Measurements from ENCODE around the gene GABPB2. TPM values are rescaled to one million over a fixed set of nuclear protein-coding genes. Genes with fewer than 3 reads are reported as not detected.
A peak's percentile ranks its signal among the peaks of the same experiment; 100 is the strongest.

The GABPB2 gene
- polyA plus RNA-seq, 2 donors: 4.2 to 6.3 TPM

DNA sequence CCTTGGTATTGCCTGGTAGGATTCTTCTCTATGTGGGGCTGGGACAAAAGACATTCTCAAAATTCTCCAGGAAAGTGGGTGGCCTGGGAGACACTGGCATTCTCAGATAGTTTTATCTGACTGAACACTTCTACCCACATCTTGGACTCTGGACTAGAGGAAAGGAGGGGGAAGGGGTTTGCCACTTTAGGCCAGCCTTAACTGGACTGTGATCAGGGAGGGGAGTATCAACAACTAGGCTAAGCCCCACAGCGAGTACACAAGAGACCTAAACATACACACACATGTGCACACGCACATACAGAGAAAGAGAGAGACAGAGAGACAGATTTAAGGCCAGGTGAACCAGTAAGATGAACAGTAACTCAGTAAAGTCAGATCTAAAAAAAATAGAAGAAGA lies 77.1 kb downstream of the GABPB2 start:
- Histone ChIP-seq H3K4me3 (ENCODE audit: low read depth in 1 of 2, low read length in 2 of 2) (no peak overlapping the region), H3K9me3 (ENCODE audit: control insufficient read depth in 2 of 2, insufficient read depth in 1 of 2, low read depth in 1 of 2, low read length in 1 of 2) (no peaks in the 10 kb centered on the region), H3K36me3 (ENCODE audit: control insufficient read depth in 2 of 2, insufficient read depth in 2 of 2, low read length in 1 of 2) (no peaks in the 10 kb centered on the region), H3K4me1 (ENCODE audit: control insufficient read depth in 2 of 2, insufficient read depth in 2 of 2, low read length in 1 of 2) (peaks cover 0 to 11% of the 10 kb centered on the region in 2 donors), H3K27ac (ENCODE audit: low read depth in 2 of 2, low read length in 1 of 2) (peak overlapping the region in 1 of 2 donors; percentile 89), H3K27me3 (ENCODE audit: control insufficient read depth in 1 of 2, insufficient read depth in 2 of 2, low read length in 2 of 2) (no peaks in the 10 kb centered on the region)
- 91 to 95% methylated on average over 2 of the region's 2 CpGs for WGBS, 2 donors

DNA sequence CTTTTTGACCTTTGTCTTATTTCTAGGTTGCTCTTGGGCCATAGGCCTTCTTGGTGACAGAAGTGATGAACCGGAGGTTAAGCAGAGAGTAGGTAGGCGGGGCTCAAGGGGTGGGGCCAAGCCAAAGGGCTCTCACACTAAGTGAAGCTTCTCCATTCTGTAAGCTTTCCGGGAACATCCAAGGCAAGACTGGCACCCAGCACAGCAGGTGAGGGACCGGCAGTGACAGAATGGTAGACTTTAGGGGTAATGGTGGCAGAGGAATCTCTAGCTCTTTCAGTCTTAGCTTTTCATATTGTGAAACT lies 85.9 kb downstream of the GABPB2 start, which contains the start of gene TNFAIP8L2:
Gene TNFAIP8L2, plus strand, starts transcription at position 135 of the 305 bp plus-strand sequence. CDS start 2,049 bp downstream, outside the sequence.
- H3K27ac ChIP-seq (ENCODE audit: low read depth in 2 of 2, low read length in 1 of 2): peak within 1 kb of the TSS; percentile 11 to 44
- H3K9me3 ChIP-seq (ENCODE audit: control insufficient read depth in 2 of 2, insufficient read depth in 1 of 2, low read depth in 1 of 2, low read length in 1 of 2): no peaks in the 10 kb centered on the region
- 40 to 44% methylated on average over 4 of the region's 4 CpGs for WGBS, 2 donors
- H3K4me3 ChIP-seq (ENCODE audit: low read depth in 1 of 2, low read length in 2 of 2): peak within 1 kb of the TSS in 1 of 2 donors; percentile 20
- peaks cover 9 to 11% of the 10 kb centered on the region in 2 donors for H3K36me3 ChIP-seq (ENCODE audit: control insufficient read depth in 2 of 2, insufficient read depth in 2 of 2, low read length in 1 of 2)
- H3K4me1 ChIP-seq (ENCODE audit: control insufficient read depth in 2 of 2, insufficient read depth in 2 of 2, low read length in 1 of 2): no peaks in the 10 kb centered on the region
- H3K27me3 ChIP-seq (ENCODE audit: control insufficient read depth in 1 of 2, insufficient read depth in 2 of 2, low read length in 2 of 2): no peaks in the 10 kb centered on the region

DNA sequence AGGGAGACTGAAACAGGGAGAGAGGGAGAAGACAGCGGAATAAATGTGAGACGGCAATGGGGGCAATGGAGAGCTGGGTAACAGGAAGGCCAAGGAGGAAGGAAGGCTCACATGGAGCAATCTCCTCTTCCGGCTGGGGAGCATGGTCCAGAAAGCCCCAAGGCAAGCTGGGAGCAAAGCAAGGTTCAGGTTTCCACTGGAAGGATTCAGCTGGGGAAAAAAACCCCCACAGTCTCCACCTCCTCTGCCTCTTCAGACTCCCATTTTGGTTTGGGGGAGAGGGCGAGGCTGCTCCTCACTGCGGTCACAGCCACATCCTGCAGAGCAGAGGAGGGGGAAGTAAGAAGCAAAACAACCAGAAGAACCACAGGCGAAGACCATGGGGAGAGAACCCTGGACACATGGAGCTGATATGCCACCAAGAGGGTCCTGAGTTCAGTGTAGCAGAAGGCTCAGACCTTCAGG lies 86.5 kb downstream of the GABPB2 start:
- WGBS, 2 donors: 74 to 77% methylated on average over 6 of the region's 6 CpGs
- Histone ChIP-seq H3K36me3 (ENCODE audit: control insufficient read depth in 2 of 2, insufficient read depth in 2 of 2, low read length in 1 of 2) (peaks cover 9 to 15% of the 10 kb centered on the region in 2 donors), H3K27ac (ENCODE audit: low read depth in 2 of 2, low read length in 1 of 2) (peak overlapping the region; percentile 11 to 44), H3K27me3 (ENCODE audit: control insufficient read depth in 1 of 2, insufficient read depth in 2 of 2, low read length in 2 of 2) (no peaks in the 10 kb centered on the region), H3K4me1 (ENCODE audit: control insufficient read depth in 2 of 2, insufficient read depth in 2 of 2, low read length in 1 of 2) (no peaks in the 10 kb centered on the region), H3K4me3 (ENCODE audit: low read depth in 1 of 2, low read length in 2 of 2) (peak overlapping the region in 1 of 2 donors; percentile 20), H3K9me3 (ENCODE audit: control insufficient read depth in 2 of 2, insufficient read depth in 1 of 2, low read depth in 1 of 2, low read length in 1 of 2) (no peaks in the 10 kb centered on the region)

DNA sequence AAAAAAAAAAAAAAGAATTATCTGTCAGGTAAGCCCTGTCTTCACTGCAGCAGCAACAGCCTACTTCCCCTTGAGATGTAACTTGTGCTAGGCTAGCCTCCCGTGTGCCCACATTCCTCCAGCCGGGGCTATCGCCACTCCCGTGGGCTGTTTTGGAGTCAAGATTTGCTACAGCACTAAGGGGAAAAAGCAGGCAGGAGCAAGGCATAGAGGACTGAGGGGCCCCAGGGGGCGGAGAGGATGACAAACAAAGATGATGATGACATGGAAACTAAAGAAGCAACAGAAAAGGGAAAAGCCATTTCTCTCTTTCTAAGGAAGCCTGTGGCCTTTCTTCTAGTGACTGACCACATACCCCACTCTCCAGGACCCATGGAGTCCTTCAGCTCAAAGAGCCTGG lies 87.8 kb downstream of the GABPB2 start:
- H3K4me3 ChIP-seq (ENCODE audit: low read depth in 1 of 2, low read length in 2 of 2): no peak overlapping the region
- no peaks in the 10 kb centered on the region for H3K4me1 ChIP-seq (ENCODE audit: control insufficient read depth in 2 of 2, insufficient read depth in 2 of 2, low read length in 1 of 2)
- no peaks in the 10 kb centered on the region for H3K27me3 ChIP-seq (ENCODE audit: control insufficient read depth in 1 of 2, insufficient read depth in 2 of 2, low read length in 2 of 2)
- H3K27ac ChIP-seq (ENCODE audit: low read depth in 2 of 2, low read length in 1 of 2): no peak overlapping the region
- H3K9me3 ChIP-seq (ENCODE audit: control insufficient read depth in 2 of 2, insufficient read depth in 1 of 2, low read depth in 1 of 2, low read length in 1 of 2): no peaks in the 10 kb centered on the region
- 71 to 78% methylated on average over 5 of the region's 5 CpGs for WGBS, 2 donors
- peaks cover 9 to 15% of the 10 kb centered on the region in 2 donors for H3K36me3 ChIP-seq (ENCODE audit: control insufficient read depth in 2 of 2, insufficient read depth in 2 of 2, low read length in 1 of 2)

DNA sequence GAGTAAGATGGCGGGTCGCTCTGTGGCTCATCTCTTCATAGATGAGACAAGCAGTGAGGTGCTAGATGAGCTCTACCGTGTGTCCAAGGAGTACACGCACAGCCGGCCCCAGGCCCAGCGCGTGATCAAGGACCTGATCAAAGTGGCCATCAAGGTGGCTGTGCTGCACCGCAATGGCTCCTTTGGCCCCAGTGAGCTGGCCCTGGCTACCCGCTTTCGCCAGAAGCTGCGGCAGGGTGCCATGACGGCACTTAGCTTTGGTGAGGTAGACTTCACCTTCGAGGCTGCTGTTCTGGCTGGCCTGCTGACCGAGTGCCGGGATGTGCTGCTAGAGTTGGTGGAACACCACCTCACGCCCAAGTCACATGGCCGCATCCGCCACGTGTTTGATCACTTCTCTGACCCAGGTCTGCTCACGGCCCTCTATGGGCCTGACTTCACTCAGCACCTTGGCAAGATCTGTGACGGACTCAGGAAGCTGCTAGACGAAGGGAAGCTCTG lies 88.2 kb downstream of the GABPB2 start:
- Histone ChIP-seq H3K27me3 (ENCODE audit: control insufficient read depth in 1 of 2, insufficient read depth in 2 of 2, low read length in 2 of 2) (no peaks in the 10 kb centered on the region), H3K27ac (ENCODE audit: low read depth in 2 of 2, low read length in 1 of 2) (no peak overlapping the region), H3K4me1 (ENCODE audit: control insufficient read depth in 2 of 2, insufficient read depth in 2 of 2, low read length in 1 of 2) (no peaks in the 10 kb centered on the region), H3K9me3 (ENCODE audit: control insufficient read depth in 2 of 2, insufficient read depth in 1 of 2, low read depth in 1 of 2, low read length in 1 of 2) (no peaks in the 10 kb centered on the region), H3K4me3 (ENCODE audit: low read depth in 1 of 2, low read length in 2 of 2) (no peak overlapping the region), H3K36me3 (ENCODE audit: control insufficient read depth in 2 of 2, insufficient read depth in 2 of 2, low read length in 1 of 2) (peaks cover 9 to 15% of the 10 kb centered on the region in 2 donors)
- 88 to 89% methylated on average over 22 of the region's 22 CpGs for WGBS, 2 donors

DNA sequence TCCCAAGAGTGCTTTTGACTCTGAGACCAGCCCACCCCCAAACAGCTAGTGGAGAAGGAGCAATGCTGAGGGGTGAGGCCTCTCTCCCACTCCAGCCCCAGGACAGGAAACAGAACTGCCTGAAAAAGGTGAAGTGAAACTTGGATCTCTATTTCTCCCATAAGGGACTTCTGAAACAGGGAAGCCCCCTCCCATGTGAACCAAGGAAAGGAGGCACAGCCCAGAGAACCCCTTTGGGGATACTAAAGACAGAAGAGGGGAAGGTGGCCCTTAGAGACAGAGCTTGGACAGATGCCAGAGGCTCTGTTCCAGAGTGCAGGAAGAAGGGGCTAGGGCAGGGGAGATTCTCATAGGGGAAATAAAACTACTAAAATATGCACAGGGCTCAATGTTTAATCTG lies 88.8 kb downstream of the GABPB2 start:
- Histone ChIP-seq H3K36me3 (ENCODE audit: control insufficient read depth in 2 of 2, insufficient read depth in 2 of 2, low read length in 1 of 2) (peaks cover 9 to 15% of the 10 kb centered on the region in 2 donors), H3K27ac (ENCODE audit: low read depth in 2 of 2, low read length in 1 of 2) (no peak overlapping the region), H3K9me3 (ENCODE audit: control insufficient read depth in 2 of 2, insufficient read depth in 1 of 2, low read depth in 1 of 2, low read length in 1 of 2) (no peaks in the 10 kb centered on the region), H3K4me3 (ENCODE audit: low read depth in 1 of 2, low read length in 2 of 2) (no peak overlapping the region), H3K4me1 (ENCODE audit: control insufficient read depth in 2 of 2, insufficient read depth in 2 of 2, low read length in 1 of 2) (no peaks in the 10 kb centered on the region), H3K27me3 (ENCODE audit: control insufficient read depth in 1 of 2, insufficient read depth in 2 of 2, low read length in 2 of 2) (no peaks in the 10 kb centered on the region)

DNA sequence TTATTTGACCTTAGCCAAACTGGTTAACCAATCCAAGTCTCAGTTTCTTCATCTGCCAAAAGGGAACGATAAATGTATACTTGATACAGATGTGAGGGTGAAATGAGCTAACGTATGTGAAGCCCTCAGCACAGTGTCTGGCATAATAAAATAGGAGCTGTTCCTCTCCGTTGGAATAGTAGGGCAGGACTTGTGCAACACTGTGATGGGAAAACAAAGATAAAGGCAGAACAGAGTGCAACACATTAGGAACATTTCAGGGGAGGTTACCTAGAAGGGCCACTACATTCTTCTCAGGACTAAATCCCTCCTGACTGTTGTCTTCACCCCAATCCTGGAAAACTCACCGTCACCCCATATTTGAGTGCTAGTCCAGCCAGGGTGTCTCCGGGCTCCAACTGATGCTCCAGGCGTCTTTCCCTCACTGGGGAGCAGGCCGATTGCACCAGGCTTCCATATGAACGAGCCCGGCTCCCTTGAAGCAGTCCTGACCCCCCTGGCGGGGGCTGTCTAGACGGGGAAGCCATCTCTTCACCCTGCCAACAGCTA lies 94.2 kb downstream of the GABPB2 start:
- H3K36me3 ChIP-seq (ENCODE audit: control insufficient read depth in 2 of 2, insufficient read depth in 2 of 2, low read length in 1 of 2): peaks cover 9 to 12% of the 10 kb centered on the region in 2 donors
- peaks cover 2 to 5% of the 10 kb centered on the region in 2 donors for H3K4me1 ChIP-seq (ENCODE audit: control insufficient read depth in 2 of 2, insufficient read depth in 2 of 2, low read length in 1 of 2)
- no peaks in the 10 kb centered on the region for H3K9me3 ChIP-seq (ENCODE audit: control insufficient read depth in 2 of 2, insufficient read depth in 1 of 2, low read depth in 1 of 2, low read length in 1 of 2)
- H3K27me3 ChIP-seq (ENCODE audit: control insufficient read depth in 1 of 2, insufficient read depth in 2 of 2, low read length in 2 of 2): no peaks in the 10 kb centered on the region
- H3K4me3 ChIP-seq (ENCODE audit: low read depth in 1 of 2, low read length in 2 of 2): peak overlapping the region; percentile 61 to 87
- WGBS, 2 donors: 23 to 27% methylated on average over 11 of the region's 11 CpGs
- H3K27ac ChIP-seq (ENCODE audit: low read depth in 2 of 2, low read length in 1 of 2): peak overlapping the region; percentile 75 to 89

DNA sequence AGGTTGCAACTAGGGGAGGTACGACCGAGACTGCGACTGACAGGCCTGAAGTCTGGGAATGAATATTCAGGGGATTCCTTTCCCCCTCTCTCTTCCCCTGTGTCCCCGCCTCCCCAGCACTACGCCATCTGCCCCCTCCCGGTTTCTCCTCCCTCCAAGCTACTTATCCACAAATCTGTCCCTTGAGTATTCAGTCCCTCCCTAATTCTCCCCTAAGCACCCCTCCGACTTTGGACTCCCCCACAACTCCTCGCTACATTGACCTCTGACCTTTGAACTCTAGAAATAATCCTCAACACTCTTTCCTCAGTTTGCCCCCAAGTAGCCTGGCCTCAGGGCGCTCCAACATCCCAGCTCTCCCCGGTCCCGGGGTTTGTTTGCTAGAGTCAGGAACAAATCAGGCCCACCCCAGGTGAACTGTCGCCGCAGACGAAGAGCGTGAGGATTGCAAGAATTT lies 94.7 kb downstream of the GABPB2 start:
- H3K4me3 ChIP-seq (ENCODE audit: low read depth in 1 of 2, low read length in 2 of 2): peak overlapping the region; percentile 61 to 87
- peak overlapping the region; percentile 75 to 89 for H3K27ac ChIP-seq (ENCODE audit: low read depth in 2 of 2, low read length in 1 of 2)
- WGBS, 2 donors: 4 to 6% methylated on average over 14 to 15 of the region's 15 CpGs
- no peaks in the 10 kb centered on the region for H3K9me3 ChIP-seq (ENCODE audit: control insufficient read depth in 2 of 2, insufficient read depth in 1 of 2, low read depth in 1 of 2, low read length in 1 of 2)
- peaks cover 8 to 12% of the 10 kb centered on the region in 2 donors for H3K36me3 ChIP-seq (ENCODE audit: control insufficient read depth in 2 of 2, insufficient read depth in 2 of 2, low read length in 1 of 2)
- no peaks in the 10 kb centered on the region for H3K27me3 ChIP-seq (ENCODE audit: control insufficient read depth in 1 of 2, insufficient read depth in 2 of 2, low read length in 2 of 2)
- peaks cover 2 to 5% of the 10 kb centered on the region in 2 donors for H3K4me1 ChIP-seq (ENCODE audit: control insufficient read depth in 2 of 2, insufficient read depth in 2 of 2, low read length in 1 of 2)

DNA sequence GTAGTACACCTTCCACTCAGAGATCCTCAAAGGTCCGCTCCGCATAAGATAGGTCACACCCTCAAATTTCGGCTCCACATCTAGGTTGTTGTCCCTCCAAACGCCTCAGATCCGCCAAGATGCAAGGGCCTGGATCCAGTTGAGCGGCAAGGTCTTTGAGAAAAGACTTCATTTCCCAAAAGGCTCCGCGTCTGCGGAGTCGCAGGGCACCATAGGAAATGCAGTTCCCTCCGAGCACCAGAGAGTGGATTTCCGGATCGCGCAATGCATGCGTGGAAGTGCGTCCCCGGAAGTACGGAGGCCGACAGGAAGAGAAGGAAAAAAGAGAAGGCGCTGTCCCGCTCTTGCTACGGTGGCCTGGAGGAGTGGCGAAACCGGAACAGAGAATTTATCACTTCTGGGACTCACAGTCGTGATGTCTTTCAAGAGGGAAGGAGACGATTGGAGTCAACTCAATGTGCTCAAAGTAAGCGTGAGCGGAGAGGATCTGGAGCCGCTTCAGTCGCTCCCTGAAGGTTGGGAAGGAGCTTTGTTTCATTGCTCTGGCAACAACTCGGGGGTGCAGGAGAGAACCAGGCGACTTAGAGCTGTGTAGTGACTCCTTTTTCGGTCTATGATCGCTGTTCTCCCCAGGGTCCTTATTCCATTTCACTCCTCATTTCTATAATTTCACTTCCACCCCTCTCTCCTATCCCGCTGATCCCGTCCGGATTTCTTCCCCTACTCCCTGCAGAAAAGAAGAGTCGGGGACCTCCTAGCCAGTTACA lies 95.4 kb downstream of the GABPB2 start, which contains the start of the genes LYSMD1 and SCNM1:
Gene LYSMD1, minus strand, starts transcription at position 165 of the 767 bp plus-strand sequence. CDS start 644 bp downstream, outside the sequence.
Gene SCNM1, plus strand, starts transcription at position 407 of the 767 bp plus-strand sequence. Its CDS starts 9 bp downstream, at position 416.
- Histone ChIP-seq H3K4me3 (ENCODE audit: low read depth in 1 of 2, low read length in 2 of 2) (peak within 1 kb of the TSS; percentile 65 to 87), H3K27me3 (ENCODE audit: control insufficient read depth in 1 of 2, insufficient read depth in 2 of 2, low read length in 2 of 2) (no peaks in the 10 kb centered on the region), H3K9me3 (ENCODE audit: control insufficient read depth in 2 of 2, insufficient read depth in 1 of 2, low read depth in 1 of 2, low read length in 1 of 2) (peaks cover 0 to 2% of the 10 kb centered on the region in 2 donors), H3K27ac (ENCODE audit: low read depth in 2 of 2, low read length in 1 of 2) (peak within 1 kb of the TSS; percentile 75 to 90), H3K4me1 (ENCODE audit: control insufficient read depth in 2 of 2, insufficient read depth in 2 of 2, low read length in 1 of 2) (peaks cover 2 to 5% of the 10 kb centered on the region in 2 donors), H3K36me3 (ENCODE audit: control insufficient read depth in 2 of 2, insufficient read depth in 2 of 2, low read length in 1 of 2) (peaks cover 4 to 13% of the 10 kb centered on the region in 2 donors)
- 0% methylated on average over 38 of the region's 38 CpGs for WGBS, 2 donors
